ENCODE measurements around the gene AFF3.

DNA sequence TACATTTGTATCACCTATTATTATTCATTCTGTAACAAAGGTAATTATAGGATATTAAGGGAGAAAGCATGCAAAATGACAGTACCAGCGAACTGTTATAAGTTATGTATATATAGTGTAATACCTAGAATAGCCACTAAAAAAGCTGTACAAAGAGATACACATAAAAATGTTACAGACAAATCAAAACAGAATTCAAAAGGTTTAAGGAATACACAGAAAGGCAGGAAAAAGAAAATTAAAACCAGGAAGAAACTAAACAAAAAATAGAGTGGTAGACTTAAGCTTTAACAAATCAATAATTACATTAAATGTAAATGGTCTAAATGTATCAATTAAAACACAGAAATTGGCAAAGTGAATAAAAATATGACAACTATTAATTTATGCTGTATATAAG is 476.1 kb downstream of the AFF3 start:
- TF ChIP-seq, protein P1, sequence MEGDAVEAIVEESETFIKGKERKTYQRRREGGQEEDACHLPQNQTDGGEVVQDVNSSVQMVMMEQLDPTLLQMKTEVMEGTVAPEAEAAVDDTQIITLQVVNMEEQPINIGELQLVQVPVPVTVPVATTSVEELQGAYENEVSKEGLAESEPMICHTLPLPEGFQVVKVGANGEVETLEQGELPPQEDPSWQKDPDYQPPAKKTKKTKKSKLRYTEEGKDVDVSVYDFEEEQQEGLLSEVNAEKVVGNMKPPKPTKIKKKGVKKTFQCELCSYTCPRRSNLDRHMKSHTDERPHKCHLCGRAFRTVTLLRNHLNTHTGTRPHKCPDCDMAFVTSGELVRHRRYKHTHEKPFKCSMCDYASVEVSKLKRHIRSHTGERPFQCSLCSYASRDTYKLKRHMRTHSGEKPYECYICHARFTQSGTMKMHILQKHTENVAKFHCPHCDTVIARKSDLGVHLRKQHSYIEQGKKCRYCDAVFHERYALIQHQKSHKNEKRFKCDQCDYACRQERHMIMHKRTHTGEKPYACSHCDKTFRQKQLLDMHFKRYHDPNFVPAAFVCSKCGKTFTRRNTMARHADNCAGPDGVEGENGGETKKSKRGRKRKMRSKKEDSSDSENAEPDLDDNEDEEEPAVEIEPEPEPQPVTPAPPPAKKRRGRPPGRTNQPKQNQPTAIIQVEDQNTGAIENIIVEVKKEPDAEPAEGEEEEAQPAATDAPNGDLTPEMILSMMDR (IDR thresholded peaks at IDR 0.05; ENCODE audit: low read depth, low read length, missing input control): no peak
- TF ChIP-seq TAF1 (conservative IDR thresholded peaks at IDR 0.05) (no peak), HNF4A (conservative IDR thresholded peaks at IDR 0.05) (no peak), JUND (IDR thresholded peaks at IDR 0.05) (no peak), GABPA (IDR thresholded peaks at IDR 0.05 in 1 of 2, conservative IDR thresholded peaks at IDR 0.05 in 1 of 2) (no peak), MAX (IDR thresholded peaks at IDR 0.05) (no peak), YY1 (IDR thresholded peaks at IDR 0.05) (no peak), RAD21 (IDR thresholded peaks at IDR 0.05) (no peak), FOXA1 (IDR thresholded peaks at IDR 0.05) (no peak), RXRA (IDR thresholded peaks at IDR 0.05) (no peak), ATF3 (IDR thresholded peaks at IDR 0.05) (no peak), EGR1 (IDR thresholded peaks at IDR 0.05; ENCODE audit: low read depth in 2 of 2) (no peak)
- TF ChIP-seq, protein P2, sequence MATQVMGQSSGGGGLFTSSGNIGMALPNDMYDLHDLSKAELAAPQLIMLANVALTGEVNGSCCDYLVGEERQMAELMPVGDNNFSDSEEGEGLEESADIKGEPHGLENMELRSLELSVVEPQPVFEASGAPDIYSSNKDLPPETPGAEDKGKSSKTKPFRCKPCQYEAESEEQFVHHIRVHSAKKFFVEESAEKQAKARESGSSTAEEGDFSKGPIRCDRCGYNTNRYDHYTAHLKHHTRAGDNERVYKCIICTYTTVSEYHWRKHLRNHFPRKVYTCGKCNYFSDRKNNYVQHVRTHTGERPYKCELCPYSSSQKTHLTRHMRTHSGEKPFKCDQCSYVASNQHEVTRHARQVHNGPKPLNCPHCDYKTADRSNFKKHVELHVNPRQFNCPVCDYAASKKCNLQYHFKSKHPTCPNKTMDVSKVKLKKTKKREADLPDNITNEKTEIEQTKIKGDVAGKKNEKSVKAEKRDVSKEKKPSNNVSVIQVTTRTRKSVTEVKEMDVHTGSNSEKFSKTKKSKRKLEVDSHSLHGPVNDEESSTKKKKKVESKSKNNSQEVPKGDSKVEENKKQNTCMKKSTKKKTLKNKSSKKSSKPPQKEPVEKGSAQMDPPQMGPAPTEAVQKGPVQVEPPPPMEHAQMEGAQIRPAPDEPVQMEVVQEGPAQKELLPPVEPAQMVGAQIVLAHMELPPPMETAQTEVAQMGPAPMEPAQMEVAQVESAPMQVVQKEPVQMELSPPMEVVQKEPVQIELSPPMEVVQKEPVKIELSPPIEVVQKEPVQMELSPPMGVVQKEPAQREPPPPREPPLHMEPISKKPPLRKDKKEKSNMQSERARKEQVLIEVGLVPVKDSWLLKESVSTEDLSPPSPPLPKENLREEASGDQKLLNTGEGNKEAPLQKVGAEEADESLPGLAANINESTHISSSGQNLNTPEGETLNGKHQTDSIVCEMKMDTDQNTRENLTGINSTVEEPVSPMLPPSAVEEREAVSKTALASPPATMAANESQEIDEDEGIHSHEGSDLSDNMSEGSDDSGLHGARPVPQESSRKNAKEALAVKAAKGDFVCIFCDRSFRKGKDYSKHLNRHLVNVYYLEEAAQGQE (IDR thresholded peaks at IDR 0.05): no peak

Measured in liver (tissue), 3 donors.